GM12874 (cell line): ENCODE data around the gene FAM120B.

Experiments
- TF ChIP-seq, protein P1 (sequence below): IDR thresholded peaks from 2 replicates; pipeline ENCODE4 v1.5.1; 2011; ENCODE audit warnings: low read depth, mild to moderate bottlenecking, control low read depth, low read length, moderate library complexity; ENCODE audit not compliant: insufficient read depth

FAM120B gene

DNA sequence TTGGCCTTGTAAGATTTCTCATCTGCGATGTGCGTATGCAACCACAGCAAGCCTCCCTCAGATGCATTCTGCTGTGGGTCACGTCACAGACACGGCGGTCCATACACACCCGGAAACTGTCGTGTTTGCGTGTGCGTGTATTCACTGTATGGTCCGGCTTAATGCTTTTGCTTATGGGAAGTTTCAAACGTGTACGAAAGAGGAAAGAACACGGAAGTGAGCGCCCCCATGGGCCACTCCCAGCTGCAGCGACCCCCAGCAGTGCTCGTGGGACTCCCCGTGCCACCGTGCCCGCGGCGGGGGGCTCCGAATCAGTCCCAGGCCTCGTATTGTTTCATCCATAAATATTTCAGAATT is 25.9 kb upstream of the FAM120B start:
- TF ChIP-seq, protein P1, sequence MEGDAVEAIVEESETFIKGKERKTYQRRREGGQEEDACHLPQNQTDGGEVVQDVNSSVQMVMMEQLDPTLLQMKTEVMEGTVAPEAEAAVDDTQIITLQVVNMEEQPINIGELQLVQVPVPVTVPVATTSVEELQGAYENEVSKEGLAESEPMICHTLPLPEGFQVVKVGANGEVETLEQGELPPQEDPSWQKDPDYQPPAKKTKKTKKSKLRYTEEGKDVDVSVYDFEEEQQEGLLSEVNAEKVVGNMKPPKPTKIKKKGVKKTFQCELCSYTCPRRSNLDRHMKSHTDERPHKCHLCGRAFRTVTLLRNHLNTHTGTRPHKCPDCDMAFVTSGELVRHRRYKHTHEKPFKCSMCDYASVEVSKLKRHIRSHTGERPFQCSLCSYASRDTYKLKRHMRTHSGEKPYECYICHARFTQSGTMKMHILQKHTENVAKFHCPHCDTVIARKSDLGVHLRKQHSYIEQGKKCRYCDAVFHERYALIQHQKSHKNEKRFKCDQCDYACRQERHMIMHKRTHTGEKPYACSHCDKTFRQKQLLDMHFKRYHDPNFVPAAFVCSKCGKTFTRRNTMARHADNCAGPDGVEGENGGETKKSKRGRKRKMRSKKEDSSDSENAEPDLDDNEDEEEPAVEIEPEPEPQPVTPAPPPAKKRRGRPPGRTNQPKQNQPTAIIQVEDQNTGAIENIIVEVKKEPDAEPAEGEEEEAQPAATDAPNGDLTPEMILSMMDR = no peak

DNA sequence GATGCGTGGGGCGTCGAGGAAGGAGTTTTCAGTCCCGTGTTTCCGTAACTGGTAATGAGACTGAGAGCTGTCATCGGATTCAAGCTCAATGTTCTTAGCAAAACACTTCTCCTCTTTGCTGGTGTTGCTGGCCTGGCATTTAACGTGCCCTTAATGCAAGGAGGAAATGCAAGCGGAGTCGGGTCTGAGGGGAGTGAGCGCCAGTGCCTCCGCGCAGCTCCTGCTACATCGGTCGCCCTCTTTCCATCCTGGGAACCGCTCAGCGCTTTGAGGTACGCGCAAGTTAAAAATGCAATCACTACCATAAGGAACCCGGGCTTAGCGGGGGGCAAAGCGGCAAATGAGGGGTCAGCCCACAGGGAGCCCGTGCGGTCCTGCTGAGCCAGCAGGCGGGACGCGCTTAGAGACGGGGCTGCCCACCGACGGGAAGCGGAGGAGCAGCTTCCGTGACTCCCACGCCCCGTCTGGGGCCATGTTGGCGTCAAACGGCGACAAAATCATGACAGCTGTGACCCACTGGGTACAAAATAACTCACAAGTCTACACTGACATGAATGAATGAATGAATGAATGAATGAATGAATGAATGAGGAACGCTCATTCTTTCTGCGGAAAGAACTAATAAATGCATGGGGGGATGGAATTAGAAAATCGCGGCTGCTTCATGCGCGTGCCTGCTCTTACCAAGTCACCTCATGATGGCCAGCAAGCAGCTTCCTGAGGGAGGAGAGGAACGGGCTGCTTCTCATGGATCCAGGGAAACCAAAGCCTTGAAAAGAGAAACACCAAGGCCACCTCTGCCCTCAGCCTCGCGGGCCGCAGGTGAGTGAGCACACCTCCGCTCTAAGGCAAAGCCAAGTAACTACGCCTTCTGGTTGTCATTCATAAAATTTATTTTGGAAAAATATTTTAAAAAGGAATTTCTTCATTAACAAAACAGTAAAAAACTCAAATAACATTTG is 24.9 kb upstream of the FAM120B start:
- TF ChIP-seq, protein P1 = no peak

DNA sequence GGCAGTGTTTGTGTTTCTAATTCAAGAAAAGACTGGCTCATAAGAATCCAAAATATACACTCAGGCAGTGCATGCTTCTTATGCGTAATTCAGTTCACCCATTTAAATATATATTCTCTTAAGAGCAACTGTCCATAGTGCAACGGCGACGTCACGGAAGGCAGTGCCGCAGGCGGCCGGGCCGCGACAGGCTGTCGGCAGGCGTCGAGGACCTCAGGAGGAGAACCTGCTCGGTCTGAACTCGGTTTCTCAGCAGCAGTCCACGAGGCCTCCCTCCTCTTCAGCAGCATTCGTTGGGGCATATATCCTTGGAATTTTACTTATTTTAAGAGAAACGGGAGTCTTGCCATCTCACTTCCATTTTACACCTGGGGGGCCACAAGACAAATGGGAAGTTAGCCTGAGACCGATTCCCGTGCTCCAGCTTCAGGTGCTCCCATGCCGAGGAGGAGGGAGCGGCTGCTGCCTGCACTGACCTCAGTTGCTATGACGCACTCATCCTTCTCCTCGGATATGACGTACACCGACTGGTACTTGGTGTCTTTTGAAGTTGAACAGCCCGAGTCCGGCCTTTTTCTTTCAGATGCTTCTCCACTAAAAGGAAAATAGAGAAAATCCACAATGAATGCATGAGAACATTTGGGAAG is 23.9 kb upstream of the FAM120B start:
- TF ChIP-seq, protein P1 = no peak

DNA sequence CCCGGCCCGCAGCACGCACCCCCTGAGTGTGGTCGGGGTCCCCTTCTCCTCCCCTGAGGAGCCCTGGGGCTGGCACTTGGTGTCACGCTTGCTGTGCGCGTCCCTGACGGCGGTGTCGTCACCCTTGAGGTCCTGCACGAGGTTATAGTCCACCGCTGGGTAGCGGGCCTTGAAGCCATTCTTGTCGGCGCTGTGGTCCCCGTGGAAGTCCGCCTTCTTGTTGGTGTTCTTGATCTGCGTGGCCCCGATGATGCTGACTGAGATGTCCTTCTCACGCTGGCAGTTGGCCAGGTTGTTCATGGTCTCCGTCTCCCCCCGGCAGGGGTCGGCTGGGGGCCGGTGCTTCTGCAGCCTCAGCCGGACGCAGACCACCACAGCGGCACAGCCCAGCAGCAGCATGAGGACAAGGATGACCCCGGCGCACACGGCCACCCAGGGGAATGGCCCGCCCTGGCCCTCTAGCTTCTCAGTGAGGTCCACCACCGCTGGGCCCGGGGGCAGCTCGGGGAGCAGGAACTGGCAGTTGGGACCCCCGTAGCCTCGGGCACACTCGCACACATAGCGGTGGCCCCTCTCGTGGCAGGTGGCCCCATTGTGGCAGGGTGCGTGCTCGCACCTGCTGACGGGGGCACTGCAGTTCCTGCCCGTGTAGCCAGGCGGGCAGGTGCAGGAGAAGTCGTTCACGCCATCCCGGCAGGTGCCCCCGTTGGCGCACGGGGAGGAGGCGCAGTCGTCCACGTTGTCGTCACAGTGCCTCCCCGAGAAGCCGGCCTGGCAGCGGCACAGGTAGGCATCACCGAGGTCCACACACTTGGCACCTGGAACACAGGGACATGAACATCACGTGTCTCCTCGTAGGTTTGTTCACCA is 23.1 kb upstream of the FAM120B start:
- TF ChIP-seq, protein P1 = no peak

DNA sequence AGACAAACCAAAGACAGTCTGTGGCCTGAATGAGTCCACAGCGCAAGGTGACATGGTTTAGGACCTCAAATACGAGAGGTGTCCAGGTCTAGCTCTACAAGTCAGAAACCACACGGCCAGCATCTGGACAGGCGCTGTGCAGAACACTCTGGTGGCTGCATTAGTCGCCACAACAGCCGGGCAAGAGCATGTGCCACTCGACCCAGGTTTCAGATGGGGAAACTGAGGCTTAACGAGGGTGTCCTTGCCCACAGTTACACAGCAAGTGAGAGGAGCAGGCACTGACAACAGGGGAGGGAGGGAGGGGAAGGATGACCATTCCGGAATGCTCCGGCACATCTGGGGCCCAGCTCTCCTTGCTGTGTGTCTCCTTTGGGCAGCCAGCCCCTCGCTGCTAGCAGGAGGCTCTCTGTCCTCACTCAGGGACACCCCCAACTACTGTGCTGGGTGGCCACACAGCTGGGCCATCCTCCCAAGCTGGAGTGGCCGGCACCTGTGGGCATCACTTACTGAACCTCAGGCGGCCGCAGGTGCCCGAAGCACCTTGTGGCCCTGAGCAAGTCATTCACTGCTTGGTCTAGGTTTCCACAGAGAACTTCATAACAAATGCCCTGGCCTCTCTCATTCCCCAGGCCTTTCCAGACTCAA is 22.3 kb upstream of the FAM120B start:
- TF ChIP-seq, protein P1 = no peak

DNA sequence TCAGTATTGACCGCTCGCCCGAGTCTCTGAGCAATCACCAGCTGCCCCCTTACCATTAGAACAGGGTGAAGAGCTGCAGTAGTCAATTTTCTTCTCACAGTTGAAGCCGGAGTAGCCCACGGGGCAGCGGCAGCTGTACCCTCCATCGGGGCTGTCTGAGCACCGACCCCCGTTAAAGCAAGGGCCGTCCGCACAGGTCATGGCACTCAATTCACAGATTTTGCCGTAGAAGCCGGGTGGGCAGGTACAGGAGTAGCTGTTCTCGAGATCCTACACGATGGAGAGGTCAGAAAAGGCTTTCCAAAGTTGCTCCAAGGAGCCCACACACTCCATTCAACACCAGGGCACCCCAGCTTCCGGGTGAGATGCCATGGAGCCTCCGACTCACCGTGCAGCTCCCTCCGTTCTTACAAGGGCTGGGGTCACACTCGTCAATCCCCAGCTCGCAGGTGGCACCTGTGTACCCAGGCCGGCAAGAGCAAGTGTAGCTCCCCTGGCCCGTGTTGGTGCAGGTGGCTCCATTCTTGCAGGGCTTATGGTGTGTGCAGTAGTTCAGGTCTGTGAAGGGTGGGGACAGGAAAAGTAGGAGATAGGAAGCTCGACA is 21.6 kb upstream of the FAM120B start:
- TF ChIP-seq, protein P1 = no peak
